WERI-Rb-1 (cell line): ENCODE results near the gene NAA11.

ENCODE experiments used
- DNase-seq: peaks from one replicate; pipeline ENCODE4 v3.0.0-alpha.2; 2020
- H3K27ac ChIP-seq: fragments of 250-450 bp; sonication (Bioruptor Pico); 2 replicates; pipeline ENCODE4 v1.5.1; 2020; ENCODE audit warnings: mild to moderate bottlenecking, moderate library complexity
- H3K27me3 ChIP-seq: fragments of 250-450 bp; sonication (Bioruptor Pico); 2 replicates; pipeline ENCODE4 v1.5.1; 2021; ENCODE audit warnings: mild to moderate bottlenecking, low read depth, moderate library complexity; ENCODE audit not compliant: insufficient read depth, severe bottlenecking
- H3K36me3 ChIP-seq: fragments of 250-450 bp; sonication (Bioruptor Pico); 2 replicates; pipeline ENCODE4 v1.5.1; 2020; ENCODE audit warnings: mild to moderate bottlenecking, moderate library complexity
- H3K4me3 ChIP-seq: 2 replicates; pipeline ENCODE4 v1.5.1; 2011; ENCODE audit warnings: low read depth, mild to moderate bottlenecking, control low read depth, low read length
- H3K9me3 ChIP-seq: fragments of 250-450 bp; sonication (Bioruptor Pico); 2 replicates; pipeline ENCODE4 v1.5.1; 2021; ENCODE audit warnings: mild to moderate bottlenecking, moderate library complexity; ENCODE audit not compliant: severe bottlenecking
- CTCF ChIP-seq: IDR thresholded peaks from 2 replicates; pipeline ENCODE4 v1.5.1; 2011; ENCODE audit warnings: low read depth, mild to moderate bottlenecking, control low read depth, inconsistent platforms, low read length

The NAA11 gene

GRCh38 chr4:79325436-79325835 lies 425 bp downstream of the NAA11 start:
- TF ChIP-seq CTCF: no peak

GRCh38 chr4:79319975-79320374 lies 5.9 kb downstream of the NAA11 start:
- no peak for DNase-seq
- H3K9me3 ChIP-seq: no peaks in the 10 kb centered on the region
- no peak for TF ChIP-seq CTCF
- H3K4me3 ChIP-seq: no peak overlapping the region
- no peaks in the 10 kb centered on the region for H3K27me3 ChIP-seq
- H3K27ac ChIP-seq: no peak overlapping the region
- no peaks in the 10 kb centered on the region for H3K36me3 ChIP-seq

More at GRCh38 chr4:79325436-79325835, 425 bp downstream of the NAA11 start:
- H3K27me3 ChIP-seq: no peaks in the 10 kb centered on the region
- no peak for DNase-seq
- no peaks in the 10 kb centered on the region for H3K36me3 ChIP-seq
- H3K27ac ChIP-seq: no peak overlapping the region
- no peak overlapping the region for H3K4me3 ChIP-seq
- H3K9me3 ChIP-seq: peaks cover 2% of the 10 kb centered on the region

GRCh38 chr4:79317711-79318110 lies 8.2 kb downstream of the NAA11 start:
- H3K4me3 ChIP-seq: no peak overlapping the region
- no peaks in the 10 kb centered on the region for H3K27me3 ChIP-seq
- no peaks in the 10 kb centered on the region for H3K36me3 ChIP-seq
- peak overlapping the region; percentile 88 for H3K27ac ChIP-seq
- H3K9me3 ChIP-seq: no peaks in the 10 kb centered on the region
- TF ChIP-seq CTCF: no peak
- peak; percentile 61 for DNase-seq

- DNase-seq: peak; percentile 51
- H3K4me3 ChIP-seq: peak overlapping the region; percentile 18; the same call in 1 of the 2 replicates
- TF ChIP-seq CTCF: no peak
- H3K36me3 ChIP-seq: no peaks in the 10 kb centered on the region
- H3K27ac ChIP-seq: peak overlapping the region; percentile 88
- no peaks in the 10 kb centered on the region for H3K27me3 ChIP-seq
- no peaks in the 10 kb centered on the region for H3K9me3 ChIP-seq
Measured at GRCh38 chr4:79315891-79316290, 10.0 kb downstream of the NAA11 start.

GRCh38 chr4:79311279-79311678 lies 14.6 kb downstream of the NAA11 start:
- Histone ChIP-seq H3K9me3 (no peaks in the 10 kb centered on the region), H3K4me3 (no peak overlapping the region), H3K27ac (no peak overlapping the region), H3K27me3 (no peaks in the 10 kb centered on the region), H3K36me3 (no peaks in the 10 kb centered on the region)
- no peak for DNase-seq
- TF ChIP-seq CTCF: no peak

- Histone ChIP-seq H3K4me3 (no peak overlapping the region), H3K9me3 (no peaks in the 10 kb centered on the region), H3K36me3 (no peaks in the 10 kb centered on the region), H3K27me3 (no peaks in the 10 kb centered on the region), H3K27ac (peak overlapping the region; percentile 23)
- no peak for DNase-seq
- no peak for TF ChIP-seq CTCF
Measured at GRCh38 chr4:79308971-79309370, 16.9 kb downstream of the NAA11 start.
